IgD-negative memory B cell (primary cell): Measurements from ENCODE around the gene LMOD2. TPM values are rescaled to one million over a fixed set of nuclear protein-coding genes. Genes with fewer than 3 reads are reported as not detected.

Experiments
- H3K27ac Mint-ChIP-seq, 3 donors: one replicate each; pipeline ENCODE4 v1.8.0; 2020 to 2022; ENCODE audit warnings: mild to moderate bottlenecking in 3 of 3, mixed read lengths in 3 of 3, moderate library complexity in 1 of 3
- H3K27me3 Mint-ChIP-seq: one replicate; pipeline ENCODE4 v1.8.0; 2021; ENCODE audit warnings: mixed read lengths
- H3K36me3 Mint-ChIP-seq: one replicate; pipeline ENCODE4 v1.8.0; 2020; ENCODE audit warnings: mild to moderate bottlenecking, mixed read lengths
- H3K4me1 Mint-ChIP-seq, 3 donors: one replicate each; pipeline ENCODE4 v1.8.0; 2020 to 2022; ENCODE audit warnings: mixed read lengths in 3 of 3, mild to moderate bottlenecking in 1 of 3
- H3K4me3 Mint-ChIP-seq, 4 donors: one replicate each; pipeline ENCODE4 v1.8.0; 2020 to 2022; ENCODE audit warnings: mild to moderate bottlenecking in 4 of 4, mixed read lengths in 4 of 4, moderate library complexity in 3 of 4
- H3K9me3 Mint-ChIP-seq, 3 donors: one replicate each; pipeline ENCODE4 v1.8.0; 2020 to 2021; ENCODE audit warnings: mixed read lengths in 3 of 3, mild to moderate bottlenecking in 1 of 3
- polyA plus RNA-seq: library from polyadenylated mRNA; unstranded; fragments of 300-500 nt; fragmentation: Illumina TruSeq; gene quantifications from one replicate; pipeline ENCODE4 v1.2.3, GENCODE V29; 2021

The LMOD2 gene
- polyA plus RNA-seq, 1 donor from 2014 or later: not detected

DNA sequence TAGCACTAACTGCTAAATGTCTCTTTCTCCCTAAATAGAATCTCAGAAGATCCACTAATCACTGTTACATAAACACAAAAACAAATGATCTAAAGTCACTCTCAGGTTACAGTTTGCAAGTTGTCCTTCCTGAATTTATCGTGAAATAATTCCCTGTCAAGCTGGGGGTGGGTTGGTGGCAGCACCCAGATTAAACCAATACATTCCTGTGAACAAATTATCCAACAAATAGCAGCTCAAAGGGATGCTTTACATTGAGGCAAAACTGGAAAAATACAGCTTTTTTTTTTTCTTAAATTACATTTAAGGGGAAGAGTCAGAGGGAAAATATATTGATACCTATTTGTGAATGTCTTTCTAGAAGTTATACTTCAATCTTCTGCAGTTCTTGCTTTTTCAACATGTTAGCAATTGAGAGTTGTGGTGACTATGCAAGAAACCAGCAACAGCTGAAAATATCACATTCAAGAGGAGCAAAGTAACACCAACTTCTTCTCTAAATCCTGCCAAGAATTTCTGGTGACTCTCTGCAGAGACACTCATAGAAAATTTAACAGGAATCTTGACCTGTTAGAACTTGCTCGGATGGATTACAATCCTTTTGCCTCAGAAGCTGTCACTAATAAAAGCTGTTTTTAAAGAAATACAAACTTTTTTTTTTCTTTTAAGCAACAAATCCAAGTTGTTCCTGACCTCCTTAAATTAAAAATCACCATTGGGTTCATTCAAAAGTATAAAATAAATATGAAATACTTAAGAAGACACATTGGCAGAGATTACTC is 18.9 kb downstream of the LMOD2 start:
- H3K27me3 Mint-ChIP-seq: peaks cover 2% of the 10 kb centered on the region
- H3K4me3 Mint-ChIP-seq: no peak overlapping the region
- no peak overlapping the region for H3K27ac Mint-ChIP-seq
- H3K9me3 Mint-ChIP-seq: no peaks in the 10 kb centered on the region
- peaks cover 0 to 3% (median 0%) of the 10 kb centered on the region in 3 donors for H3K4me1 Mint-ChIP-seq
- H3K36me3 Mint-ChIP-seq: no peaks in the 10 kb centered on the region

DNA sequence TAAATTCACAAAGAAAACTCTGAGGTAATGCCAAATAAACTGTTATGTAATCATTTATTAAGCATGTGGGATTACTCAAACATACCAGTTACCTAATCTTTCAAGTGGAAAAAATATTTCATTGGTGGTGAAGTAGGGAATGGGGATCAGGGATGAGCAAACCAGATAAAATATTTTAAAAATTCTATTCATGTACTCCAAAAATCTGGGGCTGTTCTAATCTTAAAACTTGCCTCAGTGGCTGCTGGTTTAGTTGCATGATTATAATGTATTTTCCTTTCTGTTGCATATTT is 19.5 kb downstream of the LMOD2 start:
- Mint-ChIP-seq H3K4me3 (no peak overlapping the region), H3K27me3 (peaks cover 2% of the 10 kb centered on the region), H3K36me3 (no peaks in the 10 kb centered on the region), H3K4me1 (peaks cover 0 to 3% (median 0%) of the 10 kb centered on the region in 3 donors), H3K27ac (no peak overlapping the region), H3K9me3 (no peaks in the 10 kb centered on the region)

DNA sequence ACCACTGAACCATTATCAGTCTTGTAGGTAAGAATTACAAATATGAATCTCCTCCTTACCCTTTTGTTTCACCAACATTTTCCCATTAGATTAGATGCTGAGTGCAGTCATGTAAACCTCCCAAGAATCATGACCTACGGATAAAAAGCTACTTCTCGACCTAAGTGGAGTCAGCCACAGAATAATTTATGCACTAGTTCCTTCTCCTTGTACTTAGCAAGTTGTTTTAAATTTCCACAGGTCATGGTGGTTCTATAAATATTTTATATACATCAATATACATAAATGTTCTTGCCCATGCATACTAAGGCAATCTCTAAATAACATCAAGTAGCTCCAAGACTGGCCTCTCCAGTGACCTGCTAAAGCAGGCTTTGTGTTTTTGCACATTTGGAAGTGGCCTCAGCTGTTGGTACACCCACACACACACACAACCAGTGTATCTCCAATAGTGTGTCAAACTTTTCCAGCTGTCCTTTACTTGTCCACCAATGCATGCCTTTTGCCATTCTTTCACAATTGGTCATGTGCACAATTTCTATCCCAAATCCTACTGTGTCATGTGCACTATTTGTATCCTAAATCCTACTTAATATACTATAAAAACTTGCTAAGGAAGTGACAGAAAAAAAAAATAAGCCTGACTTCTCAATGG is 21.5 kb downstream of the LMOD2 start:
- H3K4me1 Mint-ChIP-seq: peaks cover 0 to 2% (median 0%) of the 10 kb centered on the region in 3 donors
- H3K27me3 Mint-ChIP-seq: no peaks in the 10 kb centered on the region
- H3K27ac Mint-ChIP-seq: no peak overlapping the region
- H3K36me3 Mint-ChIP-seq: no peaks in the 10 kb centered on the region
- H3K9me3 Mint-ChIP-seq: no peaks in the 10 kb centered on the region
- H3K4me3 Mint-ChIP-seq: no peak overlapping the region

- Mint-ChIP-seq H3K27ac (no peak overlapping the region), H3K36me3 (peaks cover 2% of the 10 kb centered on the region), H3K9me3 (no peaks in the 10 kb centered on the region), H3K4me1 (peaks cover 0 to 2% (median 0%) of the 10 kb centered on the region in 3 donors), H3K4me3 (no peak overlapping the region), H3K27me3 (no peaks in the 10 kb centered on the region)
Measured at GRCh38 chr7:123679614-123680013, 23.9 kb downstream of the LMOD2 start.

DNA sequence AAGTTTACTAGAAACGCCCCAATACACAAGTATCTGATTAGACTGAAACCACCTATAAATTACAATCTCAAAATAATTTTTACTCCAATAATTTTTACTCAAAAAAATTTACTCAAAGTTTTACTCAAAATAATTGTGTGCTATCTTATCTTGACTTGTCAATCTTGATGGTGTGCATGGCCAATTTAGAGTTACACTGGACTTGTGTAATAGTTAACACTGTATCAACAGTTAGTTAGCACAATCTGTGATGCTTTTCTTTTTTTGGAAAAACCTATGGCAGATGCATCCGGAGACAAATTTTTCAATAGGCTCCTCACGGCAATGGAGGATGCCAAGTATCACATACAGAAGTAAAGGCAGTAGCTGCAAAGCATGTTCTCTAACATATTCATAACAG is 24.9 kb downstream of the LMOD2 start:
- Mint-ChIP-seq H3K27ac (no peak overlapping the region), H3K36me3 (peaks cover 2% of the 10 kb centered on the region), H3K9me3 (no peaks in the 10 kb centered on the region), H3K4me3 (no peak overlapping the region), H3K4me1 (peaks cover 0 to 2% (median 0%) of the 10 kb centered on the region in 3 donors), H3K27me3 (no peaks in the 10 kb centered on the region)

- no peak overlapping the region for H3K4me3 Mint-ChIP-seq
- no peak overlapping the region for H3K27ac Mint-ChIP-seq
- H3K9me3 Mint-ChIP-seq: no peaks in the 10 kb centered on the region
- H3K4me1 Mint-ChIP-seq: peaks cover 0 to 2% (median 0%) of the 10 kb centered on the region in 3 donors
- H3K36me3 Mint-ChIP-seq: peaks cover 2% of the 10 kb centered on the region
- no peaks in the 10 kb centered on the region for H3K27me3 Mint-ChIP-seq
Measured at GRCh38 chr7:123681561-123681960, 25.9 kb downstream of the LMOD2 start.

GRCh38 chr7:123682690-123683089 is 27.0 kb downstream of the LMOD2 start:
- no peaks in the 10 kb centered on the region for H3K27me3 Mint-ChIP-seq
- no peaks in the 10 kb centered on the region for H3K4me1 Mint-ChIP-seq
- H3K9me3 Mint-ChIP-seq: no peaks in the 10 kb centered on the region
- peaks cover 2% of the 10 kb centered on the region for H3K36me3 Mint-ChIP-seq
- H3K4me3 Mint-ChIP-seq: no peak overlapping the region
- H3K27ac Mint-ChIP-seq: no peak overlapping the region

GRCh38 chr7:123687161-123687560 is 31.5 kb downstream of the LMOD2 start:
- Mint-ChIP-seq H3K4me1 (no peaks in the 10 kb centered on the region), H3K36me3 (peaks cover 6% of the 10 kb centered on the region), H3K4me3 (no peak overlapping the region), H3K9me3 (no peaks in the 10 kb centered on the region), H3K27me3 (no peaks in the 10 kb centered on the region), H3K27ac (no peak overlapping the region)

- Mint-ChIP-seq H3K4me1 (no peaks in the 10 kb centered on the region), H3K9me3 (no peaks in the 10 kb centered on the region), H3K4me3 (no peak overlapping the region), H3K36me3 (peaks cover 7% of the 10 kb centered on the region), H3K27me3 (no peaks in the 10 kb centered on the region), H3K27ac (no peak overlapping the region)
Measured at GRCh38 chr7:123687727-123688126, 32.1 kb downstream of the LMOD2 start.

DNA sequence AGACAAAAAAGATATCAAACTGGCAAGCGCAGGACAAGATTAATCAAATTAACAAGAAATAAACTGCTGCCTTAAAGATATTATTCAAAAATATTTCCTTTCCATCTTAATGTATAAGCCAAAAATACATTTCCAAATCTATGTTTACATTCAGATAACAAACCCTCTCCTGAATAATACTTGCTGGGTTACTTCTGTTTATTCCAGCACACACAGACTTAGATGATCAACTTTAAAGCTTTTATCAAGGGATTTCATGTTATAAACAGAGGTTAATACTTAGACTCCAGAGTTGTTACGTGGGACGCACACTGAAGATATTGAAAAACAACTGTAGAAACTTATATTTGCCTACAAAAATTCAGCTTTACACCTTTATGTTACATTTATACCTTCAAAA is 33.6 kb downstream of the LMOD2 start:
- no peak overlapping the region for H3K4me3 Mint-ChIP-seq
- H3K4me1 Mint-ChIP-seq: no peaks in the 10 kb centered on the region
- no peaks in the 10 kb centered on the region for H3K9me3 Mint-ChIP-seq
- no peak overlapping the region for H3K27ac Mint-ChIP-seq
- H3K36me3 Mint-ChIP-seq: peaks cover 7% of the 10 kb centered on the region
- H3K27me3 Mint-ChIP-seq: no peaks in the 10 kb centered on the region

DNA sequence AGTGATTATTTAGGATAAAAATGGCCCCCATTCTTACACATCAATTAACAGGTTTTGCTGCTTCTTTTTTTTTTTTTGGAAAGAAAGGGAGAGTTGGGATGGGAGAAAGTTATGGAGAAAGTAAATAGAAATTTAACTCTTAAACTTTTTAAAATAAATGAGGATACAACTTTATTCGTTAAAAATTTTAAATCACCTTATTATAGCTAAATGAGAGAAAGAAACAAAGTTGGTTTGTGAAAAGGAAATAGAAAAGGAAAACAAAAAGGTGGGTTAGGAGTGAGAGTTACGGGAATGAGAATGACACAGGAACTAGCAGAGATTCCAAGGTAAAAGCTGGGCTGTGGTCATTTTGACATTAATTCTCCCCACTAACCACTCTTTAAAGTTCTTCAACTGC is 34.9 kb downstream of the LMOD2 start:
- H3K4me3 Mint-ChIP-seq: no peak overlapping the region
- H3K36me3 Mint-ChIP-seq: peaks cover 5% of the 10 kb centered on the region
- H3K27ac Mint-ChIP-seq: no peak overlapping the region
- no peaks in the 10 kb centered on the region for H3K4me1 Mint-ChIP-seq
- H3K9me3 Mint-ChIP-seq: no peaks in the 10 kb centered on the region
- H3K27me3 Mint-ChIP-seq: no peaks in the 10 kb centered on the region

- Mint-ChIP-seq H3K27me3 (no peaks in the 10 kb centered on the region), H3K4me3 (no peak overlapping the region), H3K4me1 (no peaks in the 10 kb centered on the region), H3K27ac (peak overlapping the region in 1 of 3 donors; percentile 53), H3K36me3 (peaks cover 7% of the 10 kb centered on the region), H3K9me3 (no peaks in the 10 kb centered on the region)
Measured at GRCh38 chr7:123692471-123692877, 36.8 kb downstream of the LMOD2 start.

DNA sequence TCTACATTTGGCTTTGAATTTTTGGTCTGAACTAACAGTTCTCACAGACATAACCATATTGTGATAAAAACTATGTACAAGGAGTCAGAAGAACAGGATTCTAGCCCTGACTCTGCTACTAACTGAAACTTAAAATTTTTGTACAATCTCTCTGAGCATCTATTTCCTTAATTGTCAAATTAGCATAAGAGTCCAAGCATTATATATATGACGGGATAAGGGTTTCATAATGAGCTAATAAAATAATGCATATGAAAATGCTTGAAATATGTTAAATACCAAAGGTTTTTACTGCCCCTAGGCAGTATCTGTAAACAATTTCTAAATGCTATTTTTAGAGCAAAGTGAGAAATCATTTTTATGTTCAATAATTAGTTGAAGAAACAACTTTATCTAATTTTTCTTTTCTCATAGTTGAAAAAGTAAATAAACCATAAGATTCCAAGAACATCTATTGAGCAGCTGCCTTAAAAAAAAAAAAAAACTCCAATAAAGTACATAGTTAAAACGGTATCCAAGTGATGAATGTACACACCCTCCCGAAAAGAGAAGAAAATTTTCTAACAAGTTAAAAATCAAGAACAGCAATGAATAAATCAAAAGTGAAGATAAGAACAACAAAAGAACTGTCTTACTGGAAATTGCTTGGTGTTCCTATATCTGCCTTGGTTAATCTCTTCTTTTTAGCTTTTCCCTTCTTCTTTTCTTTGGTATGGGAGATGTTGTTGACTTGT is 40.4 kb downstream of the LMOD2 start:
- H3K4me3 Mint-ChIP-seq: no peak overlapping the region
- peaks cover 8% of the 10 kb centered on the region for H3K36me3 Mint-ChIP-seq
- H3K27ac Mint-ChIP-seq: no peak overlapping the region
- H3K4me1 Mint-ChIP-seq: no peaks in the 10 kb centered on the region
- no peaks in the 10 kb centered on the region for H3K27me3 Mint-ChIP-seq
- H3K9me3 Mint-ChIP-seq: no peaks in the 10 kb centered on the region

- Mint-ChIP-seq H3K27me3 (no peaks in the 10 kb centered on the region), H3K36me3 (peaks cover 3% of the 10 kb centered on the region), H3K4me1 (peaks cover 0 to 1% (median 0%) of the 10 kb centered on the region in 3 donors), H3K27ac (no peak overlapping the region), H3K9me3 (no peaks in the 10 kb centered on the region), H3K4me3 (no peak overlapping the region)
Measured at GRCh38 chr7:123705211-123705901, 49.7 kb downstream of the LMOD2 start.

- H3K4me3 Mint-ChIP-seq: no peak overlapping the region
- H3K27ac Mint-ChIP-seq: no peak overlapping the region
- H3K36me3 Mint-ChIP-seq: peaks cover 3% of the 10 kb centered on the region
- H3K27me3 Mint-ChIP-seq: no peaks in the 10 kb centered on the region
- H3K4me1 Mint-ChIP-seq: peaks cover 6 to 23% (median 14%) of the 10 kb centered on the region in 3 donors
- no peaks in the 10 kb centered on the region for H3K9me3 Mint-ChIP-seq
Measured at GRCh38 chr7:123709525-123709924, 53.9 kb downstream of the LMOD2 start.
